HepG2 (cell line): ENCODE measurements around the gene MORN5. TPM values are rescaled to one million over a fixed set of nuclear protein-coding genes. Genes with fewer than 3 reads are reported as not detected.

Experiments used
- ATAC-seq: fragments of 200-7000 bp; cut with Tn5 transposase; 3 replicates; pipeline ENCODE4 v1.9.1; 2020; ENCODE audit warnings: mild to moderate bottlenecking, moderate library complexity
- BruUV-seq: library from RNA; stranded (reverse); fragments of 400-500 nt; replicated peaks from 2 replicates; lab custom pipeline; 2021; lab: Mats Ljungman, UMichigan
- CTCF ChIA-PET: fragments of 300-600 bp; formaldehyde crosslinking; extraction: SDS; loops from one replicate; lab custom pipeline; 2021; ENCODE audit warnings: low total read pairs, inconsistent platforms, low intra/inter-chr PET ratio; lab: Yijun Ruan, JAX
- POLR2A ChIA-PET: fragments of 350-600 bp; sonication (Branson Sonifier 250); formaldehyde crosslinking; loops from one replicate; lab custom pipeline; 2020; ENCODE audit warnings: antibody characterized with exemption, inconsistent platforms; lab: Yijun Ruan, JAX
- DNase-seq: peaks from one replicate; pipeline ENCODE4 v3.0.0-alpha.2; 2015; ENCODE audit warnings: low spot score
- FAIRE-seq: peaks from 3 replicates; lab custom pipeline; 2011; peaks lifted over from hg19 to GRCh38; lab: Jason Lieb, UNC
- H2AFZ ChIP-seq: one replicate; pipeline ENCODE4 v1.6.1; 2011; ENCODE audit warnings: low read length, inconsistent platforms
- H3K27ac ChIP-seq: fragments of 300-600 bp; 3 replicates; pipeline ENCODE4 v1.8.0; 2011; ENCODE audit warnings: mixed run types, mild to moderate bottlenecking, mixed read lengths, low read length, inconsistent platforms; ENCODE audit not compliant: insufficient read depth; ENCODE audit errors: extremely low read length
- H3K27me3 ChIP-seq, 2 experiments: fragments of 200-600 bp in 1 of 2; 2 replicates in 1 of 2; 3 replicates in 1 of 2; pipeline versions ENCODE4 v1.6.0 to v1.8.0; 2011; ENCODE audit warnings: low read length in 2 of 2, mild to moderate bottlenecking in 2 of 2, moderate library complexity in 2 of 2, inconsistent platforms in 1 of 2; ENCODE audit not compliant: insufficient read depth in 2 of 2, control insufficient read depth in 1 of 2
- H3K36me3 ChIP-seq, 2 experiments: fragments of 200-600 bp in 1 of 2; replicated peaks in 1 of 2; 2 replicates in 1 of 2; 3 replicates in 1 of 2; pipeline versions ENCODE4 v1.5.1 to v1.8.0; 2011; ENCODE audit warnings: low read length in 2 of 2, inconsistent platforms in 1 of 2; ENCODE audit not compliant: insufficient read depth in 2 of 2, control insufficient read depth in 1 of 2
- H3K4me1 ChIP-seq: 2 replicates; pipeline ENCODE4 v1.5.1; 2012; ENCODE audit warnings: low read length, inconsistent platforms; ENCODE audit not compliant: insufficient read depth
- H3K4me2 ChIP-seq: 2 replicates; pipeline ENCODE4 v1.6.0; 2011; ENCODE audit warnings: low read depth, low read length, inconsistent platforms
- H3K4me3 ChIP-seq, 3 experiments: fragments of 200-600 bp in 1 of 3; sonication (generic), shearing (Covaris generic) in 1 of 3; replicated peaks in 1 of 3; 2 replicates each; pipeline ENCODE4 v1.5.1; 2011 to 2016; ENCODE audit warnings: low read length in 3 of 3, inconsistent platforms in 2 of 3, low read depth in 2 of 3, mild to moderate bottlenecking in 2 of 3, control low read depth in 1 of 3, mixed read lengths in 1 of 3; ENCODE audit not compliant: insufficient read depth in 1 of 3
- H3K79me2 ChIP-seq: one replicate; pipeline ENCODE4 v1.6.1; 2011; ENCODE audit warnings: low read length, inconsistent platforms; ENCODE audit not compliant: insufficient read depth
- H3K9ac ChIP-seq: 2 replicates; pipeline ENCODE4 v1.6.0; 2011; ENCODE audit warnings: mild to moderate bottlenecking, low read depth, low read length, inconsistent platforms; ENCODE audit not compliant: insufficient read depth
- H3K9me3 ChIP-seq: 2 replicates; pipeline ENCODE4 v1.5.1; 2012; ENCODE audit warnings: mild to moderate bottlenecking, low read length
- H4K20me1 ChIP-seq: 2 replicates; pipeline ENCODE4 v1.6.0; 2011; ENCODE audit warnings: inconsistent platforms, mild to moderate bottlenecking, low read length, moderate library complexity; ENCODE audit not compliant: insufficient read depth
- FOXA1 ChIP-seq, 2 experiments: fragments of 450-650 bp in 1 of 2; sonication (generic) in 1 of 2; formaldehyde crosslinking in 1 of 2; IDR thresholded peaks; 2 replicates each; pipeline versions ENCODE4 v1.4.0 to v1.6.1; 2016 to 2020; ENCODE audit warnings: missing genetic modification reagents in 1 of 2
- NR1H2 ChIP-seq: sonication (generic); formaldehyde crosslinking; IDR thresholded peaks from 2 replicates; pipeline ENCODE4 v1.8.1; 2022; ENCODE audit warnings: low read depth, missing genetic modification reagents, borderline replicate concordance
- ZNF687 ChIP-seq: sonication (generic); formaldehyde crosslinking; IDR thresholded peaks from 2 replicates; pipeline ENCODE4 v1.5.1; 2020; ENCODE audit warnings: mild to moderate bottlenecking, missing genetic modification reagents, moderate library complexity
- WGBS: methylation state at CpG from one replicate; pipeline ENCODE4 v1.1.6; 2017; ENCODE audit warnings: low lambda C conversion rate; 5-methylcytosine and 5-hydroxymethylcytosine counted together
- in situ Hi-C: cut with HindIII; loops from 2 replicates; pipeline ENCODE4 v1.10.0; 2017; ENCODE audit warnings: low pct_unique_long_range_greater_than_20kb; ENCODE audit not compliant: extremely low pct_ligation_motif_present
- intact Hi-C: fragments of 100-400 bp; cut with micrococcal nuclease; formaldehyde crosslinking; loops from one replicate; pipeline ENCODE4 v1.10.0; 2022; ENCODE audit not compliant: unreplicated experiment
- polyA plus RNA-seq, 8 experiments: library from polyadenylated mRNA; depleted of rRNA in 3 of 8; stranded (reverse) in 7 of 8; unstranded in 1 of 8; fragments of >200 nt; fragmentation: Illumina TruSeq in 4 of 8; extraction: Trizol in 4 of 8; gene quantifications; 2 replicates each; pipeline versions ENCODE4 v1.2.1 to v1.2.3, GENCODE V29; 2011 to 2016; ENCODE audit warnings: low read depth in 4 of 8, missing spikeins in 1 of 8, mixed read lengths in 1 of 8; ENCODE audit not compliant: insufficient read depth in 1 of 8
- total RNA-seq, 5 experiments: library from RNA; depleted of rRNA; stranded (reverse); fragments of >200 nt; fragmentation: Illumina TruSeq; extraction: Trizol; gene quantifications; 2 replicates each; pipeline ENCODE4 v1.2.3, GENCODE V29; 2016; ENCODE audit warnings: low read depth in 1 of 5

Gene MORN5
- total and polyA plus RNA-seq, 2 of the 13 experiments (the other 11 are each of a cell fraction or from before 2014, with no cell fraction given), result not detected

DNA sequence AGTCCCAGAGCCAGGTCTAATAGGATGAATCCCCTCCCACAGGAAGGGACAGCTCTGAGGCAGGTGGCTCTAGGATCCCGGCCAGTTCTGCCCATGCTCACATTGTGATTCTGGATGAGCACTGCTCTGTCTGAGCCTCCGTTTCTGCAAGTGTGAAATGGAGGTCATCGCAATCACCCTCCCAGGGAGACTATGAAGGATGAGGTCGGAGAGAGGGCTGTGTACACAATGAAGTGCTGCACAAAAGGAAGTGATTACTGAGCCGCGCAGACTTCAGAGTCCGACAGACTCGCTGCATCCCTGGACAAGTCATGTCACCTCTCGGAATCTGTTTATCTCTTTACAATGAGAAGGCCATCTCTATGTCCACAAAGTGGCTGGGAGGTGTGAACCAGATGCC lies 47.4 kb downstream of the MORN5 start:
- Histone ChIP-seq H3K4me3 (no peak overlapping the region), H3K4me1 (peaks cover 7% of the 10 kb centered on the region; the same call in 1 of the 2 replicates), H3K27me3 (peaks cover 2 to 3% of the 10 kb centered on the region in 2 experiments; a peak in 1 of 5 replicates), H3K27ac (no peak overlapping the region), H3K9me3 (no peaks in the 10 kb centered on the region), H3K36me3 (no peaks in the 10 kb centered on the region), H3K4me2 (no peak overlapping the region), H2AFZ (no peak overlapping the region), H4K20me1 (no peaks in the 10 kb centered on the region), H3K79me2 (no peaks in the 10 kb centered on the region), H3K9ac (no peak overlapping the region)
- no TSS peak for BruUV-seq
- FAIRE-seq, result no peak
- WGBS, result 61% methylated on average over 3 of the region's 9 CpGs
- in situ Hi-C loops, result no loop called here
- POLR2A ChIA-PET, result no interaction called here
- CTCF ChIA-PET, result no interaction called here
- intact Hi-C loops, result no loop called here
- TF ChIP-seq FOXA1 (IDR thresholded peaks at IDR 0.05) (no peak), FOXA1 (CRISPR knock-in tag; IDR thresholded peaks at IDR 0.05) (peak; percentile 24; the same call in 1 of the 2 replicates), NR1H2 (CRISPR knock-in tag) (no peak)
- DNase-seq, result no peak
- ATAC-seq, result peak; percentile 29; the same call in 1 of the 3 replicates

DNA sequence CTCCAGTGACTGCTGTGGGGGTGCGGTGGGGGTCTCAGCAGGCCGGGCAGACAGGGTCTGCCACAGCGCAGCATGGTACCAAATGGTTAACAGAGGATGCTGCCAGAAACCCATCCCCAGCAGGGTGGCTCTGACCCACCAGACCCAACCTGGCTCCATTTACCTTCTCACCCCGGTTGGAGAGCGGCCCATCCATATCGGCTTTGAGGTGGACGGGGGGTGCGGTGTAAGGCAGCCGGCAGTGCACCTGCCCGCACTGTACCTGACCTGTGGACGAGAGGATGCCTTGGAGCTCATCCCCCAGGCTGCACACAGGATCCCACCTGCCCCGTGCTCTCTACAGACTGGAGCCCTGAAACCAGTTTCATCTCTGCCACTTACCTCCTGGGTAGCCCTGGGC lies 49.7 kb downstream of the MORN5 start:
- H3K9me3 ChIP-seq, result no peaks in the 10 kb centered on the region
- H3K4me2 ChIP-seq, result no peak overlapping the region
- BruUV-seq, result no TSS peak
- no peaks in the 10 kb centered on the region for H3K79me2 ChIP-seq
- ChIA-PET POLR2A (interaction anchor here (1.3 kb wide), 1 partner anchor 55 kb away, joined by 3 read pairs; the partner anchor contains the start of genes MRRF and RBM18), CTCF (no interaction called here)
- DNase-seq (no peak), FAIRE-seq (no peak), ATAC-seq (no peak)
- intact Hi-C loops (no loop called here), in situ Hi-C loops (no loop called here)
- H2AFZ ChIP-seq, result no peak overlapping the region
- peaks cover 2 to 6% of the 10 kb centered on the region in 2 experiments; a peak in 3 of 5 replicates for H3K27me3 ChIP-seq
- no peak overlapping the region for H3K9ac ChIP-seq
- H3K27ac ChIP-seq, result no peak overlapping the region
- H4K20me1 ChIP-seq, result no peaks in the 10 kb centered on the region
- H3K4me1 ChIP-seq, result peaks cover 27% of the 10 kb centered on the region
- no peak overlapping the region for H3K4me3 ChIP-seq
- WGBS, result 86% methylated on average over 1 of the region's 12 CpGs
- H3K36me3 ChIP-seq, result no peaks in the 10 kb centered on the region
- no peak for TF ChIP-seq ZNF687 (CRISPR knock-in tag)
- TF ChIP-seq, all 625 proteins: peak for 0
